ENCODE data around the gene CPE.
A peak's percentile ranks its signal among the peaks of the same experiment; 100 is the strongest.

The CPE gene

GRCh38 chr4:165367040-165367439 is 11.8 kb upstream of the CPE start:
- FAIRE-seq, result no peak

GRCh38 chr4:165368114-165368513 is 10.7 kb upstream of the CPE start:
- FAIRE-seq, result no peak

GRCh38 chr4:165368567-165368966 is 10.2 kb upstream of the CPE start:
- no peak for FAIRE-seq

- FAIRE-seq, result no peak
Measured at GRCh38 chr4:165369522-165369921, 9.3 kb upstream of the CPE start.

- FAIRE-seq, result no peak
Measured at GRCh38 chr4:165370530-165370929, 8.3 kb upstream of the CPE start.

- no peak for FAIRE-seq
Measured at GRCh38 chr4:165375465-165375864, 3.3 kb upstream of the CPE start.

- no peak for FAIRE-seq
Measured at GRCh38 chr4:165378398-165378744, 437 bp upstream of the CPE start.

GRCh38 chr4:165379678-165380064 is 863 bp downstream of the CPE start:
- no peak for FAIRE-seq

- no peak for FAIRE-seq
Measured at GRCh38 chr4:165380805-165381204, 2.0 kb downstream of the CPE start.

GRCh38 chr4:165381821-165382373 is 3.1 kb downstream of the CPE start:
- FAIRE-seq, result no peak

- no peak for FAIRE-seq
Measured at GRCh38 chr4:165382640-165383039, 3.8 kb downstream of the CPE start.

GRCh38 chr4:165383591-165384073 is 4.8 kb downstream of the CPE start:
- FAIRE-seq, result no peak

GRCh38 chr4:165384186-165384585 is 5.4 kb downstream of the CPE start:
- FAIRE-seq, result no peak

GRCh38 chr4:165384598-165384997 is 5.8 kb downstream of the CPE start:
- peak; percentile 67 for FAIRE-seq

GRCh38 chr4:165385126-165385525 is 6.3 kb downstream of the CPE start:
- FAIRE-seq, result no peak

GRCh38 chr4:165386328-165386727 is 7.5 kb downstream of the CPE start:
- FAIRE-seq, result no peak

GRCh38 chr4:165388756-165389155 is 9.9 kb downstream of the CPE start:
- FAIRE-seq, result no peak

GRCh38 chr4:165393051-165393450 is 14.2 kb downstream of the CPE start:
- FAIRE-seq, result no peak

GRCh38 chr4:165393704-165394103 is 14.9 kb downstream of the CPE start:
- FAIRE-seq, result no peak

GRCh38 chr4:165394275-165394674 is 15.5 kb downstream of the CPE start:
- FAIRE-seq, result no peak

- FAIRE-seq, result no peak
Measured at GRCh38 chr4:165398570-165398969, 19.8 kb downstream of the CPE start.

- FAIRE-seq, result no peak
Measured at GRCh38 chr4:165402375-165402774, 23.6 kb downstream of the CPE start.

- no peak for FAIRE-seq
Measured at GRCh38 chr4:165403048-165403447, 24.2 kb downstream of the CPE start.

GRCh38 chr4:165403637-165404036 is 24.8 kb downstream of the CPE start:
- FAIRE-seq, result no peak

GRCh38 chr4:165404080-165404479 is 25.3 kb downstream of the CPE start:
- FAIRE-seq, result no peak

- FAIRE-seq, result no peak
Measured at GRCh38 chr4:165404696-165405095, 25.9 kb downstream of the CPE start.
